ENCODE results near the gene SMARCAD1.
"Not testable (repeated sequence)": the region's sequence is repeated elsewhere in the genome, so short reads cannot be mapped to it uniquely, and the experiment has no call there.

The SMARCAD1 gene

DNA sequence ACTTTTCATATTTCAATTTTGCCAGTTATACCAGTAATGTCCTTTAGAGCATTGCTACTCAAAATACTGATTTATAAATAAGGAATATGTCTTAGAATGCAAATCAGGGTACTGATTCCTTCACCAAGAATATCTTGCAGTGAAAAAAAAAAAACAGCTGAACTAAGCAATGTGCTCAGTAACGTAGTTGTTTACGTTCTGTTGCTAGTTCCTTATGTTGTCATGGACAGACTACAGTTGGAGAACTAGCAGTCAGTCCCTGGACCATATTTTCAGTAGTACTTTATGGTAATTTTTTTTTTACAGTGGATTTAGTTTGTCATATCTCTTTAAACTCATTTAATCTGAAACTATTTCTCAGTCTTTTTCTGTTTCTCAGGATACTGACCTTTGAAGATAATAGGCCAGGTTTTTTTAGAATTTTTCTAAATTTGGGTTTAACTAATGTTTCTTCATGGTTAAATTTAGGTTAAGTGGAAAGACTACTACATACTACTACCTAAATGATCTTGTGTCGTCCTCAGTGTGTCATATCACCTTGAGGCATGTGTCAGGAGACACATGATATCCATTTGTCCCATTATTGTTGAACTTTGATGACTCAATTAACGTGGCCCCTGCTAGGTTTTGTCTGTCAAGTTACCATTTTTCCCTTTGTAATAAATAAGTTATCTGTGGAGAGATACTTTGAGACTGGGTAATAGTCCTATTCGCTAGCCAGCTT is 21.0 kb downstream of the SMARCAD1 start:
- DNase-seq: no peak

DNA sequence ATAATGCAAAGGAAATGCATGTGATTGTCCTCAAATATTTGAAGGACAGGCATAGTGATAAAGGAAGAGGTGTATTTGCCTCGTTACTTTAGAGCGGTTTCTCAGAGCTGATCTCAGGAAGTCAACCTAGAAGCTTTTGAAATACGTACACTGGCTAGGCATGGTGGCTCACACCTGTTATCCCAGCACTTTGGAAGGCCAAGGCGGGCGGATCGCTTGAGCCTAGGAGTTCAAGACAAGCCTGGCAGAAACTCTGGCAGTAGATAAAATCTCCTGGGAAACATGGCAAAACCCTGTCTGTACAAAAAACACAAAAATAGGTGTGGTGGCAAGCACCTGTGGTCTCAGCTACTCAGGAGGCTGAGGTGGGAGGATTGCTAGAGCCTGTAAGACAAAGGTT is 24.9 kb downstream of the SMARCAD1 start:
- no peak for DNase-seq

GRCh38 chr4:94235825-94236224 is 28.2 kb downstream of the SMARCAD1 start:
- DNase-seq: no peak

DNA sequence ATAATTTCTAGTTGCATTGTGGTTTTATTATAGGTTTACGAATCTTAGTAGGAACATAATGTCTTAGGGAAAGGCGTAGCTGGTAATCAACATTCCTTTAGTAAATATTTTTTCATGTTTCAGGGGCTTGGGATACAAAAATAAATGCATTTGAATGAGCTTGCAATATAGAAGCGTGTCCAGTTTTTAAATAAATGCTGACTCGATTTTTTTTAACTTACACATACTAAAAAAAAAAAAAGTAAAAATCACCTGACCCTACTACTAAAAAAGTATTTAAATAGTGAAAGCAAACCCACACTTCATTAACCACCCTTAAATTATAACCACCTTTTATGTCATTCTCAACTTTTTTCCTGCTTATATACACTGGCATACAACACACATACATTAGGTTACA is 29.6 kb downstream of the SMARCAD1 start:
- no peak for DNase-seq

- DNase-seq: no peak
Measured at GRCh38 chr4:94238160-94238559, 30.5 kb downstream of the SMARCAD1 start.

DNA sequence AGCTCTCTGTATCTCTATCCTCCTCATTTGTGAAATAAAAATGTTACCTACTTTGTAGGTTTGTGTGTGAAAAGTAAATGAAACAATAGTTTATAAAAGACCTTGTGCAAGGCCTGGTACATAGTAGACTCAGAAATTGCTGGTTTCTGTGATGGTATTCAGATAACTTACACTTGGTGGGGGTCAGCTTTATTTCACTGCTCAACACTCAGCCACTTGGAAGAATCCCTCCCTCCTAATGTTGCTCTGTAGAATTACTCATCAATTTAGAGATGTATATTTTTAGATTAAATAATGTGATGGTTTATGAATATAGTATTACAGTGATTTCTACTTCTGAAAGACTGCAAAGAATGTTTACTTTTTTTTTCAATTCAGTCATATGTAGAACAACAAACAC is 32.7 kb downstream of the SMARCAD1 start:
- DNase-seq: no peak

- DNase-seq: no peak
Measured at GRCh38 chr4:94244087-94244828, 36.6 kb downstream of the SMARCAD1 start.

DNA sequence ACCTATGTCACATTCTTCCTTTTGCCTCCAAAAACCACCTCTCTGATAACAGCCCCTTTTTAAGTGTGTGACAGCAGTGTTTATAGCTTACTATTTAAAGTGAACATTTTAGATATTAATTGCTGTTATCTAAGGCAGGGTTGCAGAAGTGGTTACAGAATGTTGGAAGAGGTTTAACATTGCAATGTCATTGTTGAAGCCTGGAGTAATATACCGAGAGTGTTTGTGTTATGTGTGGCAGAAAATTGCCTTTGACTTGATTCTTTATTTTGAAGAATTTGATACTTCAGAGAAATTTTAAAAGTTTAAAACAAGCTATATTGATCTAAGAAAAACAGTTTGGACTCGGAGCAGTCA is 37.1 kb downstream of the SMARCAD1 start:
- no peak for DNase-seq

DNA sequence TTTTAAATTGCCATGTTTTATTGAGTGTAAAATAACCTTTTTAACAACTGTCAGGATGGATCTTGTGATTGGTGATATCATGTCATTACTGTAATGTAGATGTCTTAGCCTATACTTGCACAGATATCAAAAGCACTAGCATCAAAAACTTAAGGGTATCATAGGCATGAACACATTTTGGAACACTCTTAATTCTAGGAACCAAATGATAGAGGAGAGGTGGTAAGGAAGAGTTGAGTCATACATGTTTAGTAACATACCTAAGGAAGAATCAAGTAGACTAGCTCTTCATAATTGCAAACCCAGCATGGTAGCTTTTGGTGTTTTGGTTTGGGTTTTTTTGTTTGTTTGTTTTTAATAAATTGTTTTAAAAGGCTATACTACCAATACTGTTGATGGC is 43.4 kb downstream of the SMARCAD1 start:
- no peak for DNase-seq

- no peak for DNase-seq
Measured at GRCh38 chr4:94253036-94253435, 45.4 kb downstream of the SMARCAD1 start.

DNA sequence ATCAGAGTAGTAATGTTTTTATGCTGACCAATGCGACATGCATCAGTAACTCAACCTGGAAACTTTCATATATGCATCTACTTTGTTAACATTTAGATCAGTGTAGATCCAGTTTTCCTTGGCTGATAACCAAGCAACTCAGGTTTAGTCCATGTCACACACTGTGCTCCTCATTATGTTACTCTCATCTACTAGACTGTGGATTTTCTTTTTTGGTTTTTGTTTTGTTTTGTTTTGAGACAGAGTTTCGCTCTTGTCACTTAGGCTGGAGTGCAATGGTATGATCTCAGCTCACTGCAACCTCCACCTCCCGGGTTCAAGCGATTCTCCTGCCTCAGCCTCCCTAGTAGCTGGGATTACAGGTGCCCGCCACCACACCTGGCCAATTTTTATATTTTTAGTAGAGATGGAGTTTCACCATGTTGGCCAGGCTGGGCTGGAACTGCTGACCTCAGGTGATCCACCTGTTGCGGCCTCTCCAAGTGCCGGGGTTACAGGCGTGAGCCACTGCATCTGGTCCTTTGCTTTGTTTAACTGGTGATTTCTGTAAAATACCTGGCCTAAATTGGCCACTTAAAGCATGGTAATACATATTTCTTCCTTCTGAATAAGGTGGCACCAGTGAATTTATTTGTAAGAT is 48.6 kb downstream of the SMARCAD1 start:
- DNase-seq: no peak

- DNase-seq: no peak
Measured at GRCh38 chr4:94256828-94257227, 49.2 kb downstream of the SMARCAD1 start.

- no peak for DNase-seq
Measured at GRCh38 chr4:94262163-94263016, 54.7 kb downstream of the SMARCAD1 start.

GRCh38 chr4:94267037-94267436 is 59.4 kb downstream of the SMARCAD1 start:
- DNase-seq: no peak

DNA sequence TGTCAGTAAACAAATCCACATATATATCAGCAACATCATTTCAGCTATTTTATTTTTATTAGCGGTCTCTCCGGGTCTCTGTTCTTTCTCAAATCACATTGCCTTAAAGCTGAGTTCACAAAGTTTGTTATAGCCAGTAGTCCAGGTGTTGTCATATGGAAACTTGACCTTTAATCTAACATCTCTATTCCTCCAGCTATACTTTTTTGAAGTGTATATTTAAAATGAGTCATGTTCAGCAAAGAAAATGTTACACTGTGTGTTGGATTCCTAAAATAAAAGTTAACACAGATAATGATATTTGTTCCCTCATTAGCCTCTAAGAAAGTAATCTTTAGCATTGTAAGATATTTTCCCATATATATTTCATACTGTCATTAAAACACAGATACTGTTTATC is 63.6 kb downstream of the SMARCAD1 start:
- no peak for DNase-seq

- DNase-seq: no peak
Measured at GRCh38 chr4:94274912-94275311, 67.2 kb downstream of the SMARCAD1 start.

- no peak for DNase-seq
Measured at GRCh38 chr4:94276204-94276603, 68.5 kb downstream of the SMARCAD1 start.

- DNase-seq: no peak
Measured at GRCh38 chr4:94277534-94277933, 69.9 kb downstream of the SMARCAD1 start.

DNA sequence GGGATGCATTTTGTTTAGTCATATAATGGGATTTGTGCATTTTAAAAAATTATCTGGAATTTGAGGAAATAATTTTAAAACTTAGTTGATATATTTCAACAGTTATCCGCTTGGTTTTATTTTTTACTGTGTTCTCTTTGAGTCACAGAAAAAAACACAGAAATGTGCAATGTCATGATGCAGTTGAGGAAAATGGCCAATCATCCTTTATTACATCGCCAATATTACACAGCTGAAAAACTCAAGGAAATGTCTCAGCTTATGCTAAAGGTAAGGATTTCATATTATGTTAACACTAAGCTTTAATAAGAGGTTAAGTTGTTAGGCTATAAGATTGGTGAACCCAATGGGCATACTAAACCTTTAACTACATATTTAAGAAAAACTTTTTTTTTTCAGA is 71.1 kb downstream of the SMARCAD1 start:
- DNase-seq: no peak

DNA sequence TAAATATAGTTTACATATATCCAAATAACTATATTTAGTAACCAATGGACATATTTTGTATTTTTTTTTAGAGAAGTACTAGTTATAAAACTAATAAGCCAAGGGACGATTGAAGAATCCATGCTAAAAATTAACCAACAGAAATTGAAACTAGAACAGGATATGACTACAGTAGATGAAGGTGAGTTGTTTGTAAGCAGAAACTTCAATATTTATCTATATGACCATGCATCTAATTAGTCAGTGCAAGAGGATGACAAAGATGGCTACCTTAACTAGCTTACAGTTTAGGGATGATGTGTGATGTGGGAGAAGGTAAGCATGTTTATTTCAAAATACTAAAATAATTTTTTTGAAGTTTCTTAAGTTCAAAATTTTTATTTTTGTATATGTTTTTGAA is 77.2 kb downstream of the SMARCAD1 start:
- no peak for DNase-seq

- DNase-seq: no peak
Measured at GRCh38 chr4:94285666-94286065, 78.0 kb downstream of the SMARCAD1 start.

GRCh38 chr4:94290245-94290644 is 82.6 kb downstream of the SMARCAD1 start:
- DNase-seq: no peak

DNA sequence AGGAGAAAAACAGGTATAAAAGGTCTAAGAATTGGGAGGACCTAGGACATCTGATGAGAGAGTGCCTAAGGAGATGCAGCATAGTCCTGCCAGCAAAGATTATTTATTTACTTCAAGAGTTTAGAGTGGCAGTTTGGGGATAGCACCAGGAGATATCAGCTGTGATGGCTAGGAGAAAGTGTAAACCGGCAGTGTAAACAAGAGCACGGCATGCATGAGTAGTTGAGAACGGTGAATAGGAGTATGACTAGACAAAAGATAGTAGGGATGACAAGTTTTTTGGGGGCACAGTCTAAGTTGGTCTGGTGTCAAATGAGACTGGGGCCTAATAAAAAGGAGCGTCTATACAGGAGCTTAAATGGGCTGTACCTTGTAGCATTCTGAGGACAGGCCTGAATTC is 86.3 kb downstream of the SMARCAD1 start:
- DNase-seq: not testable (repeated sequence)

Data from NCI-H2171 (cell line).